Ovary (tissue), 3 donors: ENCODE data around the gene RECQL5.

Source experiments
- CTCF ChIP-seq, 3 donors: fragments of 450-650 bp in 2 of 3; fragments of 200-600 bp in 1 of 3; IDR thresholded peaks; one replicate each; pipeline versions ENCODE4 v1.5.1 to v1.8.0; 2016 to 2022; ENCODE audit warnings: antibody characterized with exemption in 3 of 3, mild to moderate bottlenecking in 1 of 3
- EP300 ChIP-seq: sonication (generic); formaldehyde crosslinking; IDR thresholded peaks from one replicate; pipeline ENCODE4 v1.6.1; 2017; ENCODE audit warnings: antibody characterized with exemption
- POLR2A ChIP-seq: fragments of 450-650 bp; IDR thresholded peaks from one replicate; pipeline ENCODE4 v1.6.1; 2017; ENCODE audit warnings: antibody characterized with exemption, mild to moderate bottlenecking, moderate library complexity
- donor health status: DM: no; HTN: no; CAD: no.

- TF ChIP-seq CTCF (IDR thresholded peaks at IDR 0.05): no peak
- TF ChIP-seq POLR2A: no peak
- TF ChIP-seq EP300: no peak
Measured at GRCh38 chr17:75626496-75627038, 40.4 kb downstream of the RECQL5 start.
